ENCODE measurements around the gene ASTN1.

DNA sequence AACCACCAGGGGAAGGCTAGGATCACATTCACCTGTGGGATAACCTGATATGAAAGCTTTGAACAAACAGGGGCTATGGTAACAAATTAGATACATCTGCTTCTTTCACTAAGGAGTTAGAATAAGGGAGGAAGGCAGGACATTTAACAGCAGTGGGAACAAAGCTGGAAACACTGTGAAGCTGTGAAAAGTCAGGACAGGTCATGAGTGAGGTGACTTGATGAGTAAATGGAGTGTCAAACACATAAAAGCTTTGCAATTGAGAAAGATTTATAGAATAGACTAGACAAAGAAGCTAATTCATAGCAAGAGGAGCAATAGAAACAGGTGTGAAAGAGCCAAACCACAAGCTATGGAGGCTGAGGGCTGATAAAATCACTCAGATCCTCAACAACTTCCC is 110.0 kb downstream of the ASTN1 start:
- TF ChIP-seq POLR2A (IDR thresholded peaks at IDR 0.05; ENCODE audit: low read length) (no peak), GATA1 (IDR thresholded peaks at IDR 0.05; ENCODE audit: low read depth, low read length) (no peak)
